ENCODE data around the gene CUEDC1.

The CUEDC1 gene

GRCh38 chr17:57833179-57833939 is 121.9 kb downstream of the CUEDC1 start:
- DNase-seq (ENCODE audit: low spot score), result peak; percentile 61

GRCh38 chr17:57832314-57833178 is 122.7 kb downstream of the CUEDC1 start:
- DNase-seq (ENCODE audit: low spot score), result no peak

GRCh38 chr17:57830880-57831279 is 124.3 kb downstream of the CUEDC1 start:
- no peak for DNase-seq (ENCODE audit: low spot score)

DNA sequence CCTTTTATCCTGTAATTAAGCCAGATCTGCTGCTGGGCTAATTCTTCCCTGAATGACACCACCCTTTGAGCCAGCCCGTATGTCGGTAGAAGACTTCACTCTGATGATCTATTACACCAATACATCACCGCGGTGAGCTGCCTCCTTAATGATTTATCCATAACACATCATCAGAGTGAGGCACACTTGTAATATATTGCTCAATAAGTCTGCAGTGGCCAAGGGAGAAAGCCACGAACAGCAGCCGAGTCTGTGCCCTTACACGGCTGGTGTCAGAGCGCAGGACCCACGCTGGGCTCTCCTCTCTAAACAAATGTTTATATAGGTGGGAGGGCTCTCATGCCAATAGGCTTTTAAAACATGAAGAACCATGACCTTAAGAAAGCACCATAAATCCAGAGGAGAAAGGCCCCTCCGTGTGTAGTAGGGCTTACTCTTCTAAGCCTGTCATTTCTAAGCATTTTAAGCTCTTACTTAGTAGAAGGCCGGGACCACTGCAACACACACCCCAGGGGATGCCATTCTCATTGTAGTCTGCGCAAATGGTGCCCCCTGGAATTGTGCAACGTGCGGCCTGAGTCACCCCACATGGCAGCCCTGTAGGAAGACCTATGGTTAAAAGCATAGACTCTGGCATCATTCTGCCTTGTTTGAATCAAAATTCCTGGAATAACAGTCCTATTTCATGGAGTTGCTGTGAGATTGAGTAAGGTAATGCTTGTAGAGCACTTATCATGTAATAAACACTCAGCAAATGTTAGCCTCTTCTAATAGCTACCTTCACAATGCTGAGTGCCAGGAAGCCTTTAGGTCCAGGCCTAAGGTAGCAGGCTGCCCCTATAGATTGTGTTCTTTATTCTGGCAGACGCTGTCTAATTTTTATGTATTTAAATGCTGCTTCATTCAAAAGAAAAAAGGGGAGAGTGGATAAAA is 131.5 kb downstream of the CUEDC1 start:
- DNase-seq (ENCODE audit: low spot score), result peak; percentile 23

GRCh38 chr17:57819867-57820266 is 135.3 kb downstream of the CUEDC1 start:
- DNase-seq (ENCODE audit: low spot score), result no peak

- no peak for DNase-seq (ENCODE audit: low spot score)
Measured at GRCh38 chr17:57819285-57819684, 135.9 kb downstream of the CUEDC1 start.

- no peak for DNase-seq (ENCODE audit: low spot score)
Measured at GRCh38 chr17:57818066-57818465, 137.1 kb downstream of the CUEDC1 start.

- no peak for DNase-seq (ENCODE audit: low spot score)
Measured at GRCh38 chr17:57817299-57817698, 137.9 kb downstream of the CUEDC1 start.

GRCh38 chr17:57814421-57814820 is 140.8 kb downstream of the CUEDC1 start:
- no peak for DNase-seq (ENCODE audit: low spot score)

DNA sequence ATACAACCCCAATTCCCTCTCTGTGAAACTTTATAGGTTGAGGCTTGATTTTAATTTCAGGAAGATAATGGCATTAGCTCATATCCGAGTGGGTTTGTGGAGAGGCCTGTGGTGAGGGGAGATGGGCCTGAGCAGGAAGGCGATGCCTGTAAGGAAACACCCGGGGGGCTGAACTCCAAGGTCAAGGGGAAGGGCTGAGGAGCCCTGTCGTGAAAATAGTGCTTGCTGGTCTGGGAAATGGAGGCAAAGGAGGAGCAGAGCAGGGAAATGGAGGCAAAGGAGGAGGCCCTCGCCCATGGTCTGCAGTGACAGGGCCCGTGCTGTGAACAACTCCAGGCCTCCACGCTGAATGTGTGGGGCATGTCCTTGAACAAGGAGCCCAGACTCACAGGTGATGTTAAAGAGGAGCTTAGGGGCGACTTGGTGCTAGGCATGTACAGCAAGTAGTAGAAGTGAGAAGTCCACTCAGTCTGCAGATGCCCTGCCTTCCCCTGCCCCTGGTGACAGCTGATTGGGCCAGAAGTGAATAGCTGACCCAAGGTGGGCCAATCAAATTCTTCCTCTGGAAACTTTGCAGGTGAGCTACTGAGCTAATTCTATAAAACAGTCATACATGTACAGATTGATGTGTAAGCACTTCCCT is 143.5 kb downstream of the CUEDC1 start:
- no peak for DNase-seq (ENCODE audit: low spot score)
